GM12891 (cell line): ENCODE results near the gene PLA2G4F.

Experiments
- POLR2A ChIP-seq: IDR thresholded peaks from 2 replicates; pipeline ENCODE4 v1.6.1; 2011; ENCODE audit warnings: low read depth, low read length, control low read depth
- POLR2AphosphoS5 ChIP-seq: IDR thresholded peaks from 2 replicates; pipeline ENCODE4 v1.6.1; 2011; ENCODE audit warnings: low read depth, low read length, control low read depth
- POU2F2 ChIP-seq: IDR thresholded peaks from 2 replicates; pipeline ENCODE4 v1.6.1; 2011; ENCODE audit warnings: low read depth, mild to moderate bottlenecking, control low read depth, low read length, moderate library complexity
- SPI1 ChIP-seq: IDR thresholded peaks from 2 replicates; pipeline ENCODE4 v1.6.1; 2011; ENCODE audit warnings: low read depth, low read length, control low read depth
- TAF1 ChIP-seq: IDR thresholded peaks from 2 replicates; pipeline ENCODE4 v1.6.1; 2011; ENCODE audit warnings: low read depth, low read length, control low read depth

- no peak for TF ChIP-seq POLR2A
- no peak for TF ChIP-seq POLR2AphosphoS5
- TF ChIP-seq POU2F2, result no peak
- TF ChIP-seq SPI1, result no peak
- TF ChIP-seq TAF1, result no peak
Observed at GRCh38 chr15:42202653-42203052, 46.2 kb upstream of the PLA2G4F start.
